ENCODE results near the gene NOTO.

The NOTO gene

DNA sequence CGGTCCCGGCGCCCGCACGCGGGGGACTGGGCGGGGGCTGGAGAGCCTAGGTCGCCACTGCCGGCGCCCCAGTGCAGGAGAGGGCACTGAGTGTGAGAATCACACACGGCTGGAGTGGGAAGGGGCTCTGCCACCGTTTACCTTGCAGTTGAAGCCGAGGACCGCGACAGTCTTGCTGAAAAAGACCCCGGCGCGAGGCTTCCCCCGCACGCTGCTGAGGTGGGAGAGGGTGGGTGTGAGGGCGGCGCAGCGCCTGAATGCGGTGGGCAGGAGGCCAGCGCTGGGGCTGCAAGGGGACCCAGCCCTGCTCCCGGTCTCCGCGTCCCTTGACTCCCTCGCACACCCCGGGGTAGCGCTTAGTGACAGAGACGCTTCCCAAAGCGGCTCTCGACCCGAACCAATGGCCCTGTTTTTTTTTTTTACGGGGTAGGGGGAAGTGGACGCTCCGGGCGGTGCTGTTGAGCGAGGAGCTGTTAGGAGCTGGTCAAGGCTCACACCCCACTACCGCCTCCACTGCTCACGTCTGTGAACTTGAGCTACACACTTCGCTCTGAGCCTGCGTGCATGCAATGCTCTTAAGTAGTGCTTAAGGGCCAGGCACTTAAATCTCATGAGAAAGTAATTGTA lies 794 bp downstream of the NOTO start:
- DNase-seq, result no peak

DNA sequence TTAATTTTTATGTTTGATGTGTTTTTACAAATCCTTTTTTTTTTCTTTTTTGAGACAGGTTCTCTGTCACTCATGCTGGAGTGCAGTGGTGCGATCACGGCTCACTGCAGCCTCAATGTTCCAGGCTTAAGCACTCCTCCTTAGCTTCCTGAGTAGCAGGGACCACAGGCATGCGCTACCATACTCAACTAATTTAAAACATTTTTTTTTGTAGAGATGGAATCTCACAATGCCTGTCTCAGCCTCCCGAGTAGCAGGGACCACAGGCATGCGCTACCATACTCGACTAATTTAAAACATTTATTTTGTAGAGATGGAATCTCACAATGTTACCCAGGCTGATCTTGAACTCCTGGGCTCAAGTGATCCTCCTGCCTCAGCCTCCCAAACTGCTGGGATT lies 3.2 kb downstream of the NOTO start:
- no peak for DNase-seq

GRCh38 chr2:73208258-73208657 lies 5.9 kb downstream of the NOTO start:
- DNase-seq, result no peak

- no peak for DNase-seq
Measured at GRCh38 chr2:73210019-73210418, 7.6 kb downstream of the NOTO start.

DNA sequence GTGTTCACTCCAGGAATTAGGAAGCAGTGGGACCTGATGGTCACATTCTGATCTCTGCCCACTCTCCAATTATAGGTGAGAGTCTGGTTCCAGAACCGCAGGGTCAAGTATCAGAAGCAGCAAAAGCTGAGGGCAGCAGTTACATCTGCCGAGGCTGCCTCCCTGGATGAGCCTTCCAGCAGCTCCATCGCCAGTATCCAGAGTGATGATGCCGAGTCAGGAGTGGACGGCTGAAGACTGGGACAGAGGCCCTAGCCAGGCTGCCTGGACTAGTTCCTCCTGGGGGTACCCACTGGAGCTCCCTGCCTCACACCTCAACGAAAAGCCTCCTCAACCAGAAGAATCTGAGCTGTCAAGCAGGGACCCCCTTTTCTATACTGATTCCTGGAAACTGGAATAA lies 8.3 kb downstream of the NOTO start:
- no peak for DNase-seq

- no peak for DNase-seq
Measured at GRCh38 chr2:73212098-73212447, 9.7 kb downstream of the NOTO start.

GRCh38 chr2:73212448-73213176 lies 10.2 kb downstream of the NOTO start:
- DNase-seq, result peak; percentile 17

- peak; percentile 10 for DNase-seq
Measured at GRCh38 chr2:73214120-73215035, 12.0 kb downstream of the NOTO start, which contains the start of gene SMYD5. SMYD5 (plus strand) TSS chr2:73214245; CDS start chr2:73214267, 22 bp downstream.

- no peak for DNase-seq
Measured at GRCh38 chr2:73215254-73215653, 12.9 kb downstream of the NOTO start.

GRCh38 chr2:73217160-73217559 lies 14.8 kb downstream of the NOTO start:
- DNase-seq, result no peak

DNA sequence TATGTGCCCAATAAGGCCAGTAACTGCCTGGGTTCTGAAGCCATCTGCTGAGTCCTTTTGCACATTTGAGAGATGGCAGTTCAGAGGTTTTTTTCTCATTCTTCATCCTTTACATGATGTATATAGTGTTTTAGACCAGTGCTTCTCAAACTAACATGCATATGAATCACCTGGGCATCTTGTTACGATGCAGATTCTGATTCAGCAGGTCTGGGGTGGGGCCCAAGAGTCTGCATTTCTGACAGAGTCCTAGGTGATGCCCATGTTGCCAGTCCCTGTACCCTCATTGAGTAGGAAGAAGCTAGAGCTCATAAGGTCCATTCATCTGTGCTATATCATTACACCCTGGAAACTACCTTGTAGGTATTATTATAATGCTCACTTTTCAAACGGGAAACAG lies 15.5 kb downstream of the NOTO start:
- DNase-seq, result no peak

DNA sequence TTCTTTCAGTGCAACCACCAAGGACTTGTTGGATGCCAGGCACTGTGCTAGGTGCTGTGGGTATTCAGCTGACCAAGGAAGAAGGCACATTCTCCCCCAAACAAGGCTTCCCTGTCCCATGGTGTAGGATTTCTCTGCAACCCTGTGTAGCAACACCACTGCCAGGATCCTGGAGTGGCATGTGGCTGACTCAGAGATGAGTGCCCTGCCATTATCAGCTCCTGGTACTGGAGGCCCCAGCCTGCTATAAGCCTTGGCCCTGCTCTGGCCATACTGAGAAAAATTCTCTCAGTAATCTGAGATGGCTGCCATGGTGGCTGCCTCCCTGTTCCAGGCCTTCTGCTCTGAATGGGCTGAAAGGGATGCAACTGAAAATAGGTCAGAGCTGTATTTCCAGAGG lies 15.9 kb downstream of the NOTO start:
- no peak for DNase-seq

GRCh38 chr2:73223821-73224220 lies 21.4 kb downstream of the NOTO start:
- no peak for DNase-seq

- DNase-seq, result no peak
Measured at GRCh38 chr2:73225513-73226360, 23.4 kb downstream of the NOTO start.

- DNase-seq, result no peak
Measured at GRCh38 chr2:73227086-73227485, 24.7 kb downstream of the NOTO start.

DNA sequence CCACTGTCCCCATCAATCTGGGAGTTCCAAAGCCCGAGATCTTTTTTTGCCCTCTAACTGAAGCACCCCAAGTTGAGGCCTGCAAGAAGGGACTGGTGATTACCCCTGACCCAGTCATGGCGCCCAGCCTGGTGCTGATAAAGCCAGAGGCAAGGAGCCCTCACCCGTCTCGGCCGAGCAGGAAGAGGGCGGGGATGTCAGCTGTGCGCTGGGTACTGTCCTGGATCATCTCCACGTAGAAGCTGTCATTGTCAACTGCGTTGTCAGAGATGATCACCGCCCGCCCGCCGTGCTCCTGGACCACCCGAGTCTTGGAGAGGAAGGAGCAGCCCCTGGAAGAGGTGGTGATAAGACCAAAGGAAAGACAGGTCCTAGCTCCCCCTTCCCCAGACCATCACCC lies 26.3 kb downstream of the NOTO start:
- DNase-seq, result no peak

DNA sequence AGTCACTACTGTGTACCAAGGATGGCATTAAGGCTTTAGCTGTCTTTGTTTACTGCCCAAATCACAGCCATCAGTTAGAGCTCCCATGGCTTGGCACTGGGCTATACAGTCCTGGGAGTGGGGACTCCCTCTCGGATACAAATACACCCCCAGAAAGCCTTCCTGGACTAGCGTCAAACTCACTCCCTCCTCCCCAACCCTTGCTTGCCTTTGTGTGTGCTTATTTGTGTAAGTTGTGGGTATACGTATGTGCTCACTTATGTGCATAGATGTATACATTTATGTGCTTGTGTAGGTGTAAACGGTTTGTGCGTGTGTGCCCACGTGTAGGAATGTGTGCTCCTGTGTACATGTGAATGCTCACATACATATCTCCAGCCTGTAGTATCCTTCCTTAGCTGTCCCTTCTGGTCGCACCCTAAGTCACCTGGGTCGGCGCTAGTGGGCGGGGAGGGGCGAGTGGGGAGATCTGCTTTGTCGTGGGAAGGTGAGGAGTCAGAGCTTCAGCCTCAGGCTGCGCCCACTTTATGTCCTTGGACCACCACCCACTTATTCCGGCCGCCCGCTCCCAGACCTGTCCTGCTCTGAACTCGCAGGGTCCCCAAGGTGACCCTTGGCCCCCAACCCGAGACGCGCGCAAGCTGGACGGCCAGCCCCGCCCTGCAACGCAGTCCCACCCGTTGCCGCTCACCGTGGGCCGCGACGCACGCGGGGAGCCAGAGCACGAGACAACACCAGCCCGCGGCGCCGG lies 30.2 kb downstream of the NOTO start:
- DNase-seq, result no peak

GRCh38 chr2:73233154-73233931 lies 31.0 kb downstream of the NOTO start, which contains the start of gene PRADC1:
PRADC1 (minus strand) TSS chr2:73233239; CDS start chr2:73233160, 79 bp downstream.
- DNase-seq, result peak; percentile 89

DNA sequence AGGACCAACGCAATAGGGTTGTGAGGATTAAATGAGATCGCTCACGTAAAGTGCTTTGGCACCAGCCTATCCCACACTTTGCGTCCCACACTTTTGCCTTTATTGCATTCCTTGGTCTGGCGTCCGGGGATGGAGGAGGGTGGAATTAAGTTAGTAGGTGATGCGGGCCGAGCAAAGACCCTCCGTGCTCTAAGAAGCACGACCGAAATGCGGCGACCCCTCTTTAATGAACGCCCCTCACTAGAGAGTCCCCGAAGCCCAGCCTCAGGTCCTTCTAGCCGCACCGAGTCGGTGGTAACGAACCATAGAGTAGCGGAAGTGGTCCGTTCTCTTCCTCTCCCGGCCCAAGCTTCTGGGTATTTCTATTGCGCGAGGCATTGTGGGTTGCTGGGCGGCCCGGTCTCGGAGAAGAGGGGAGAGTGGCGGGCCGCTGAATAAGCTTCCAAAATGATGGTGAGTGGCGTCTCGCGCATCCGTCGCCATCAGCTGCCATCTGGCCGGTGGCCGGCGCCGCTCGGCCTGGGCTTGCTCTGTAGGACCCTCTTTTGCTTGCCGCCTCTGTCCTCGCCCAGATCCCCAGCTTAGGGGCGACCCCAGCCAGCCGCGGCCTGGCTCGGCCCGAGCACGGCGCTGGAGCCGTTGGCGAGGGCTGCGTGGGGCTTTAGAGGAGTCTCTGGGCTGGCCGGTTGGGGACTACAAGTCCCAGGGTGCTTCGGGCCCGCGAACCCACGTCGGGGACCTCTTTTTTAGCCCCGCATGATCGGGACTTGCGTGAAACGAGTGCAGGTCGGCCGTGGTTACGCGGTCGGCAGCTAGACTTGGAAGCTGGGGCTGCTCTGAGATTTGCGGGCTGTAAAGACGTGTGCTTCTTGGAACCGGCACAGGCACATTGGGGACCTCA lies 31.8 kb downstream of the NOTO start, which contains the start of gene CCT7:
CCT7 (plus strand) TSS at position 377 of the 901 bp plus-strand sequence; CDS start at position 448, 71 bp downstream.
- DNase-seq, result peak; percentile 68

Measured in NCI-H748 treated with DMSO at 0.1 percent for 48 hours (cell line).